Myocyte (in vitro differentiated cells): ENCODE results near the gene NTRK2. TPM values are rescaled to one million over a fixed set of nuclear protein-coding genes. Genes with fewer than 3 reads are reported as not detected.
"Not testable (repeated sequence)": the region's sequence is repeated elsewhere in the genome, so short reads cannot be mapped to it uniquely, and the experiment has no call there.

Experiments
- DNase-seq: peaks from one replicate; pipeline ENCODE4 v3.0.0-alpha.2; 2012; ENCODE audit warnings: low read depth
- total RNA-seq: library from RNA; depleted of rRNA; stranded (reverse); fragments of >200 nt; gene quantifications from 2 replicates; pipeline ENCODE4 v1.2.3, GENCODE V29; 2014

The NTRK2 gene
- total RNA-seq, 1 donor from 2014 or later = not detected

- no peak for DNase-seq
Observed at GRCh38 chr9:84880835-84881234, 211.3 kb downstream of the NTRK2 start.

GRCh38 chr9:84886866-84887265 lies 217.3 kb downstream of the NTRK2 start:
- DNase-seq = no peak

GRCh38 chr9:84891924-84892323 lies 222.4 kb downstream of the NTRK2 start:
- no peak for DNase-seq

- no peak for DNase-seq
Observed at GRCh38 chr9:84893419-84894128, 224.0 kb downstream of the NTRK2 start.

- DNase-seq = no peak
Observed at GRCh38 chr9:84894859-84895258, 225.3 kb downstream of the NTRK2 start.

GRCh38 chr9:84897362-84898094 lies 228.0 kb downstream of the NTRK2 start:
- DNase-seq = peak; percentile 8

GRCh38 chr9:84898188-84898587 lies 228.7 kb downstream of the NTRK2 start:
- no peak for DNase-seq

GRCh38 chr9:84898618-84899017 lies 229.1 kb downstream of the NTRK2 start:
- not testable (repeated sequence) for DNase-seq

- DNase-seq = no peak
Observed at GRCh38 chr9:84899326-84899725, 229.8 kb downstream of the NTRK2 start.

GRCh38 chr9:84900421-84900820 lies 230.9 kb downstream of the NTRK2 start:
- no peak for DNase-seq

- DNase-seq = no peak
Observed at GRCh38 chr9:84903963-84904362, 234.4 kb downstream of the NTRK2 start.

- DNase-seq = no peak
Observed at GRCh38 chr9:84916769-84917168, 247.2 kb downstream of the NTRK2 start.

- no peak for DNase-seq
Observed at GRCh38 chr9:84917366-84918070, 248.0 kb downstream of the NTRK2 start.

- no peak for DNase-seq
Observed at GRCh38 chr9:84919440-84919839, 249.9 kb downstream of the NTRK2 start.

GRCh38 chr9:84921175-84921574 lies 251.6 kb downstream of the NTRK2 start:
- DNase-seq = no peak

GRCh38 chr9:84922051-84922450 lies 252.5 kb downstream of the NTRK2 start:
- DNase-seq = no peak

GRCh38 chr9:84924266-84924665 lies 254.7 kb downstream of the NTRK2 start:
- DNase-seq = no peak

- DNase-seq = no peak
Observed at GRCh38 chr9:84925225-84925872, 255.8 kb downstream of the NTRK2 start.

- DNase-seq = no peak
Observed at GRCh38 chr9:84926793-84927192, 257.3 kb downstream of the NTRK2 start.

GRCh38 chr9:84928419-84928818 lies 258.9 kb downstream of the NTRK2 start:
- DNase-seq = no peak

GRCh38 chr9:84929068-84929467 lies 259.5 kb downstream of the NTRK2 start:
- no peak for DNase-seq
